DLD1 (cell line): ENCODE measurements around the gene SSR3.

ENCODE experiments used
- in situ Hi-C: cut with HindIII; loops from 2 replicates; pipeline ENCODE4 v1.10.0; 2017; ENCODE audit warnings: low sequenced_read_pairs

Gene SSR3

GRCh38 chr3:156539802-156540201 is 15.1 kb downstream of the SSR3 start:
- in situ Hi-C loops, result no loop called here

- in situ Hi-C loops, result no loop called here
These were observed 15.9 kb downstream of the SSR3 start for GRCh38 chr3:156539051-156539450.

GRCh38 chr3:156536524-156537316 is 18.2 kb downstream of the SSR3 start:
- in situ Hi-C loops, result no loop called here

- in situ Hi-C loops, result no loop called here
These were observed 19.1 kb downstream of the SSR3 start for GRCh38 chr3:156535798-156536197.

- in situ Hi-C loops, result no loop called here
These were observed 19.7 kb downstream of the SSR3 start for GRCh38 chr3:156535162-156535627.

- in situ Hi-C loops, result no loop called here
These were observed 21.7 kb downstream of the SSR3 start for GRCh38 chr3:156533205-156533604.

GRCh38 chr3:156532730-156533129 is 22.2 kb downstream of the SSR3 start:
- in situ Hi-C loops, result no loop called here

- in situ Hi-C loops, result no loop called here
These were observed 23.9 kb downstream of the SSR3 start for GRCh38 chr3:156530980-156531379.

- in situ Hi-C loops, result no loop called here
These were observed 27.9 kb downstream of the SSR3 start for GRCh38 chr3:156527060-156527459.

GRCh38 chr3:156525808-156526207 is 29.1 kb downstream of the SSR3 start:
- in situ Hi-C loops, result no loop called here

- in situ Hi-C loops, result loop anchor here (25.0 kb wide), 1 partner anchor 615 kb away; no protein-coding TSS in a partner anchor
These were observed 32.2 kb downstream of the SSR3 start for GRCh38 chr3:156522673-156523072.

- in situ Hi-C loops, result loop anchor here (25.0 kb wide), 1 partner anchor 618 kb away; no protein-coding TSS in a partner anchor
These were observed 35.2 kb downstream of the SSR3 start for GRCh38 chr3:156519758-156520162.

GRCh38 chr3:156518726-156519125 is 36.2 kb downstream of the SSR3 start:
- in situ Hi-C loops, result loop anchor here (25.0 kb wide), 1 partner anchor 619 kb away; no protein-coding TSS in a partner anchor

- in situ Hi-C loops, result loop anchor here (25.0 kb wide), 1 partner anchor 620 kb away; no protein-coding TSS in a partner anchor
These were observed 38.0 kb downstream of the SSR3 start for GRCh38 chr3:156516961-156517360.

- in situ Hi-C loops, result loop anchor here (25.0 kb wide), 1 partner anchor 621 kb away; no protein-coding TSS in a partner anchor
These were observed 38.6 kb downstream of the SSR3 start for GRCh38 chr3:156516284-156516683.

GRCh38 chr3:156513619-156514018 is 41.3 kb downstream of the SSR3 start:
- in situ Hi-C loops, result loop anchor here (25.0 kb wide), 1 partner anchor 624 kb away; no protein-coding TSS in a partner anchor

GRCh38 chr3:156511987-156512677 is 42.8 kb downstream of the SSR3 start:
- in situ Hi-C loops, result loop anchor here (25.0 kb wide), 1 partner anchor 625 kb away; no protein-coding TSS in a partner anchor

- in situ Hi-C loops, result loop anchor here (25.0 kb wide), 1 partner anchor 628 kb away; no protein-coding TSS in a partner anchor
These were observed 45.4 kb downstream of the SSR3 start for GRCh38 chr3:156509189-156510174.

- in situ Hi-C loops, result loop anchor here (25.0 kb wide), 1 partner anchor 630 kb away; no protein-coding TSS in a partner anchor
These were observed 47.6 kb downstream of the SSR3 start for GRCh38 chr3:156507285-156507684.

GRCh38 chr3:156498307-156498706 is 56.6 kb downstream of the SSR3 start:
- in situ Hi-C loops, result no loop called here
